Fibroblast of gingiva (primary cell): Measurements from ENCODE around the gene CCDC178.
"Not testable (repeated sequence)": the region's sequence is repeated elsewhere in the genome, so short reads cannot be mapped to it uniquely, and the experiment has no call there.

Experiments
- DNase-seq: peaks from one replicate; pipeline ENCODE4 v3.0.0-alpha.2; 2011; ENCODE audit warnings: low read depth

Gene CCDC178

GRCh38 chr18:33231474-33232317 is 208.8 kb downstream of the CCDC178 start:
- peak; percentile 26 for DNase-seq

- no peak for DNase-seq
Measured at GRCh38 chr18:33212363-33212762, 228.2 kb downstream of the CCDC178 start.

DNA sequence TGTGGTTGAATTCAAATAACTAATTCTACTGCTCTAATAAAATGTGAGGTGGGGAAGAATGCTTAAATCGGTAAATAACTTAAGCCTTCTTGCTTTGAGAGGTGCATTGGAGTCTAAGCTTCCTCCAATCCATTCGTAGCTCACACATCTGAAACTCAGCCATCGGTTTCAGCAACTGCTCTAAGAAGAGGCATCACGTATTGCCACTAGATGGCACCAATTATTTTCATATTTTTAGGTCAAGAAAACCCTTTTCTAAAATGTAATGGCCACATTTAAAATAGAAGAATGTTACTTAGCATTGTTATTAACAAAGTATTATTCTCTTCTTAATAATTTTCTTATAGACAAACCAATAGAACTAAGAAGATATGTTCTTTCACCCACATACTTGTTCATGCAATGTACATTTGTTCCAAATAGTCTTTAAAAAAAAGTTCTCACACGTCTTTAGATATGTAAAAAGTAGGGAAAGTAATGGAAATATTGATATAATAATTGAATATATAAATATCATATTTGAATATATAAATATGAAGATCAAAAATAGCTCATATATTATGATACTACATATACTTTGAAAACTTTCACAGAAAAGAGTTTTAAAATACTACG is 229.8 kb downstream of the CCDC178 start:
- DNase-seq, result peak; percentile 3

- DNase-seq, result no peak
Measured at GRCh38 chr18:33205777-33206176, 234.7 kb downstream of the CCDC178 start.

- no peak for DNase-seq
Measured at GRCh38 chr18:33201509-33201926, 239.0 kb downstream of the CCDC178 start.

GRCh38 chr18:33195795-33196194 is 244.7 kb downstream of the CCDC178 start:
- no peak for DNase-seq

GRCh38 chr18:33194793-33195192 is 245.7 kb downstream of the CCDC178 start:
- DNase-seq, result no peak

DNA sequence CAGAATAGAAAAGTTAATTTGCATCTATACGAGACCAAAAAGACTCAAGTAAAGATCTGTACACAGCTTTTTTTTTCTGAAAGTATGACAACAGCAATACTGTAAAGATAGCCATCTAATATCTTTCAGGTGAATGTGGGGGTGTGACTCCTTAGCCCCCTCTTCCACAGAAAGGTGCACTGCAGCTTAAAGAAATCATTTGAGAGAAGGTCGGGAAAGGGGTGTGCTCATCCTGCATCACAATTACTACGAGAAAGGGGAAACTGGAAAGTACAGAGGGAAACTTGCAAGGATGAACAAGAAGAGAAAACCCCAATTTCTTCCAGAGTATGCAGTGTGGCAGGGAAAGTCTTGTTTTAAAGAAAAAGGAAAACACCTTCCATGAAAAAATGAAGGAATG is 255.6 kb downstream of the CCDC178 start:
- no peak for DNase-seq

GRCh38 chr18:33184175-33184574 is 256.3 kb downstream of the CCDC178 start:
- no peak for DNase-seq

DNA sequence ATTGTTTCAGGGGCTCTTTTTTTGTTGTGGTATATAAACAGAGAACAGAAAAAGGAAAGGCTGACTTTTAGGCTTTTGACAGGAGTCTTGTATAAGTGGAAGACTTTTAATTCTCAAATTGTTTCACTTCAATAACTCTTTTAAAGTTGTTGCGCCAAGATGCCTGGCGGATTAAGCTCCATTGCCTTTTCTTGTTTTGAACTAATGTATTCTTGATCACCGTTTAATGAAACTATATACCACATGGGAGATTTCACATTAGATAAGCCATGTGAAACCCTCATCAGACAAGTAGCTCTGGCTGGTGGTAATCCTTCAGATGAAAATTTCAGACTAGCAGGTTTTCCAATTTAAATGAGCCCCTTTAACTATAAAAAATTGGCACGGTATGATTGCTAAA is 257.4 kb downstream of the CCDC178 start:
- no peak for DNase-seq

DNA sequence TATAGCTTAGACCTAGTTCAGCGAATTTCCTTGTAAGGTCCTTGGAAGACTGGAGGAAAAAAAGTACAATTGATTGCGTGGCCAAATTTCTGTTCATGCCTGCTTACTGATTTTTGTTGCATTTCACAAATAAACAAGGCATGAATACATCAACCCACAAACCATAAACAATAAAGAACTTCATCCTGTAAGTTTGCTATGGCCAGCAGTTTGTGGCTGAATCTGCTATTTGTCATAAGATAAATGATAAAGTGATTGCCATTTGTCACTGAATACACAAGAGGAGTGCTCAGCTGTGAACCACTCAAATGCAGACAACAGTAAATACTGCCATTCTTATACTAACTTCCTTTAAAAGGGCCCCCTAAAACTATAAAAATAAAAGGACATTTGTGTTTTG is 259.5 kb downstream of the CCDC178 start:
- DNase-seq, result no peak

DNA sequence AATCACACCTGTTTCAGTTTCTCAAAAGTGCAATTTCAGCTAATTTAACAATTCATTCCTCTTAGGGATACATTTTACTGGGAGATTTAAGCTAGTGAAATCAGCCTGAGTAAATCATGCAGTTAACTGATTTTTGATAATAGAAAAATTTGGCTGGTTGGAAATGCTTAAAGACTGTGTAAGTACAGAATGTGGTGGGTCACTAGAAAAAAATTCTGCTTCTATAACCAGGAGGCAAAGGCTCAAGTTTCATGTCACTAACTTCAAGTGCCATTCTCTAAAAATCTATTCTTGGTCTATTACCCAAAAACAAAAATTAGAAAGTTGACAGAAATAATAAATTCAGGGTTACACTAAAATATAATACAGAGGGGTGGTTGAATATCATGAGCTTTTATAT is 271.3 kb downstream of the CCDC178 start:
- no peak for DNase-seq

- not testable (repeated sequence) for DNase-seq
Measured at GRCh38 chr18:33164121-33164520, 276.4 kb downstream of the CCDC178 start.

- no peak for DNase-seq
Measured at GRCh38 chr18:33161131-33161530, 279.4 kb downstream of the CCDC178 start.

DNA sequence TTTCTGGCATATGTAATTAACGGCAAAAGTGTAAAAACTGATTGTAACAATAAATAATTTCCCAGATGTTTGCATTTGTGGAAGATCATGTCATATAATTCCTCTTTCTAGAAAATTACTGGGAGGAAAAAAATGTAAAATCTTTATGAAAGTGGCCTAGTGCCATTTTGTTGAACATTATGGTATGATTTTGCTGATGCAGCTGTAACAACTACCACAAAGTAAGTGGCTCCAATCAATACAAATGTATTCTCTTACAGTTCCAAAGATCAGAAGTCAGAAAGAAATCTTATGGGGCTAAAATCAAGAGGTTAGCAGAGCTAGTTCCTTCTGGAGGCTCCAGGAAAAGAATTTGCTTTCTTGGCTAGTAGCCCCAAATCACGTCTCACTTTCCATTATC is 281.4 kb downstream of the CCDC178 start:
- no peak for DNase-seq

- DNase-seq, result no peak
Measured at GRCh38 chr18:33157893-33158292, 282.6 kb downstream of the CCDC178 start.

- no peak for DNase-seq
Measured at GRCh38 chr18:33156906-33157470, 283.5 kb downstream of the CCDC178 start.

DNA sequence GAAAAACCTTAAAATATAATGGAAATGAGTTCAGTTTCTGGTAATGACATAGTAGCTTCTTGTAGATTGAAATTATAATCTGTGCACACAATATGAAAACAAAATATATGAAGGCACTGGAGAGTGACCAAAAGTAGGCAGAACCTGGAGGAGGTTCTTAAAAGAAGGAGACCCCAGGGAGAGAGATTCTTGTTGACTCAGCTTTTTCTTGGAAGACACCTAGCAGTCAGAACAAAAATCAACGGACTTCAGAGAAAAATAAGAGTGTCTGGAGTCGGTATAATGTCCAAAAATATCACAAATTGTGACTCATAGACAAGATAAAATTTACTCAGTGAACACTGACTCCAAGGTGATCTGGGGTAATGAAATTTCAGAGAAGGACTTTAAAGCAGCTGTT is 286.5 kb downstream of the CCDC178 start:
- DNase-seq, result no peak

GRCh38 chr18:33152376-33152775 is 288.1 kb downstream of the CCDC178 start:
- no peak for DNase-seq

DNA sequence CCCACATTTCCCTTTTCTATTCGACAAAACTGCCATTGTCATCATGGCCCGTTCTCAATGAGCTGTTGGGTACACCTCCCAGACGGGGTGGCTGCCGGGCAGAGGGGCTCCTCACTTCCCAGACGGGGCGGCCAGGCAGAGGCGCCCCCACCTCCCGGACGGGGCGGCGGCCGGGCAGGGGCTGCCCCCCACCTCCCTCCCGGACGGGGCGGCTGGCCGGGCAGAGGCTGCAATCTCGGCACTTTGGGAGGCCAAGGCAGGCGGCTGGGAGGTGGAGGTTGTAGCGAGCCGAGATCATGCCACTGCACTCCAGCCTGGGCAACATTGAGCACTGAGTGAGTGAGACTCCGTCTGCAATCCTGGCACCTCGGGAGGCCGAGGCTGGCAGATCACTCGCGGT is 292.7 kb downstream of the CCDC178 start:
- not testable (repeated sequence) for DNase-seq

GRCh38 chr18:33146014-33146413 is 294.5 kb downstream of the CCDC178 start:
- DNase-seq, result no peak

DNA sequence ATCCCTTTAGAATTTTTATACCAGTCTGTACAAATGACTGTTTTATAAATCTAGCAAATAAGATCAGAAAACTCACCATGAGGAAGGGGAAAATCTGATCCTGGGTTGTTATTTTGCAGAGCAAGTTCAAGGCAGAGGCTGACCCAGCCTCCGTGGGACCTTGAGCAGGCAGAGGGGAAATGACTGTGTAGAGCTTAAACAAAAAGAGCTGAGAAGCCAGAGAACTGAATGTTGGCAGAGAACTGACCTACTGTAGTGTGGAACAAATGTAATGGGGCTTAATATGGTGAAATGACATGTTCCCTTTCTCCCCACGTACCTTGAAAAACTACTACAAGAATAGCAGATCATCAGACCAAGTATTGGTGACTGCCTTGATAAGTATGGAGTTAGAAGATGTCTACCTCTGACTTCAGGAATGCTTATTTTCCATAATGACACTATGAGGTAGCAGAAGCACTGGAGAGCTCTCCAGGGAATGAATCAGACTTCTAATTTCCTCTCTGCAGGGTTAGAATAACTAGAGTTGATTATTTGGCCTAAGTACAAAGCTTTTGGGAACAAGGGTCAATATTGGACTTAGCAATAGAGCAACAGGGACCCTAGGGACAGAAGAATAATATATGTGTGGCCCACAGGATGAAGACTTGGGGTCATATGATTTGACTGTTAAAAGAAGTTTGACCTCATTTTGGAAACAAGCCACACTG is 304.4 kb downstream of the CCDC178 start:
- no peak for DNase-seq

GRCh38 chr18:33132657-33133056 is 307.9 kb downstream of the CCDC178 start:
- no peak for DNase-seq
